NCI-H2081 treated with DMSO at 0.1 percent for 48 hours (cell line): ENCODE measurements around the gene NUCB1.
A peak's percentile ranks its signal among the peaks of the same experiment; 100 is the strongest.

Source experiments
- DNase-seq: peaks from one replicate; lab custom pipeline; 2025; lab: John Stamatoyannopoulos, UW

NUCB1 gene

GRCh38 chr19:48935864-48936263, 35.8 kb downstream of the NUCB1 start:
- DNase-seq = no peak

GRCh38 chr19:48938256-48938655, 38.1 kb downstream of the NUCB1 start:
- no peak for DNase-seq

- DNase-seq = no peak
Measured at GRCh38 chr19:48940902-48941301, 40.8 kb downstream of the NUCB1 start.

- no peak for DNase-seq
Measured at GRCh38 chr19:48943081-48943480, 43.0 kb downstream of the NUCB1 start.

- no peak for DNase-seq
Measured at GRCh38 chr19:48945415-48945814, 45.3 kb downstream of the NUCB1 start.

- no peak for DNase-seq
Measured at GRCh38 chr19:48945817-48946216, 45.7 kb downstream of the NUCB1 start.

GRCh38 chr19:48946463-48947257, 46.5 kb downstream of the NUCB1 start:
- DNase-seq = no peak

GRCh38 chr19:48947258-48947542, 47.1 kb downstream of the NUCB1 start:
- DNase-seq = no peak

- no peak for DNase-seq
Measured at GRCh38 chr19:48950159-48950558, 50.0 kb downstream of the NUCB1 start.

- DNase-seq = no peak
Measured at GRCh38 chr19:48950830-48951519, 50.9 kb downstream of the NUCB1 start.

GRCh38 chr19:48953141-48953540, 53.0 kb downstream of the NUCB1 start:
- no peak for DNase-seq

GRCh38 chr19:48953990-48954594, 54.0 kb downstream of the NUCB1 start:
- no peak for DNase-seq

GRCh38 chr19:48954595-48955307, 54.6 kb downstream of the NUCB1 start, which contains the start of gene BAX:
Gene BAX, plus strand, starts transcription at chr19:48954875. Its CDS starts 54 bp downstream, at chr19:48954929.
- peak; percentile 89 for DNase-seq

- no peak for DNase-seq
Measured at GRCh38 chr19:48955308-48955958, 55.3 kb downstream of the NUCB1 start.

GRCh38 chr19:48958006-48958405, 57.9 kb downstream of the NUCB1 start:
- DNase-seq = no peak

GRCh38 chr19:48959341-48960239, 59.5 kb downstream of the NUCB1 start:
- DNase-seq = no peak

GRCh38 chr19:48961051-48961649, 61.0 kb downstream of the NUCB1 start:
- DNase-seq = no peak

GRCh38 chr19:48961673-48962028, 61.5 kb downstream of the NUCB1 start:
- no peak for DNase-seq

- DNase-seq = no peak
Measured at GRCh38 chr19:48962029-48962848, 62.1 kb downstream of the NUCB1 start.

GRCh38 chr19:48962849-48963165, 62.7 kb downstream of the NUCB1 start:
- no peak for DNase-seq
